ENCODE measurements around the gene SLC2A9. TPM values are rescaled to one million over a fixed set of nuclear protein-coding genes. Genes with fewer than 3 reads are reported as not detected.

SLC2A9 gene
- total and polyA plus RNA-seq, 2 donors (not counting 3 experiments of a cell fraction or from before 2014, with no cell fraction given), result 1.6 to 1.8 TPM

GRCh38 chr4:9925750-9926439 is 95.4 kb downstream of the SLC2A9 start:
- CTCF ChIA-PET, result no interaction called here
- intact Hi-C loops (cut with micrococcal nuclease) (no loop called here), dilution Hi-C loops (cut with MboI; ENCODE audit: extremely low pct_ligation_motif_present, low sequenced_read_pairs) (no loop called here)
- no peak for DNase-seq (ENCODE audit: low read depth, low spot score)
- no peak for TF ChIP-seq JUN (IDR thresholded peaks at IDR 0.05; ENCODE audit: borderline replicate concordance, insufficient read depth, insufficient read length, low read depth)
- TF ChIP-seq EZH2 (IDR thresholded peaks at IDR 0.05; ENCODE audit: borderline replicate concordance, low read depth, low read length, severe bottlenecking), result no peak
- no peak for TF ChIP-seq CTCF (IDR thresholded peaks at IDR 0.05; ENCODE audit: extremely low read depth in 1 of 2, insufficient read depth in 1 of 2, low read depth in 1 of 2, low read length in 2 of 2)
- TF ChIP-seq POLR2AphosphoS5 (IDR thresholded peaks at IDR 0.05; ENCODE audit: insufficient read depth, low read depth, low read length), result no peak
- no peak for TF ChIP-seq FOS (IDR thresholded peaks at IDR 0.05; ENCODE audit: borderline replicate concordance, insufficient read depth, low read length)
- no peak for TF ChIP-seq POLR2A (IDR thresholded peaks at IDR 0.05; ENCODE audit: low read depth, low read length)
- no peak for TF ChIP-seq GATA2 (IDR thresholded peaks at IDR 0.05; ENCODE audit: insufficient read depth, insufficient read length, low read depth, low read length)
- no peak for TF ChIP-seq MAX (IDR thresholded peaks at IDR 0.05; ENCODE audit: insufficient read depth, insufficient read length)
- TF ChIP-seq MYC (IDR thresholded peaks at IDR 0.05; ENCODE audit: low read depth, low read length), result no peak
- POLR2A ChIA-PET, result no interaction called here
- Histone ChIP-seq H3K4me3 (replicated peaks in 1 of 3; ENCODE audit: insufficient read depth in 1 of 3, low read depth in 1 of 3, low read length in 3 of 3) (no peak overlapping the region), H3K9me3 (replicated peaks; ENCODE audit: control insufficient read depth, insufficient read depth, low read length) (no peaks in the 10 kb centered on the region), H3K9me1 (replicated peaks; ENCODE audit: control insufficient read depth, extremely low read depth, insufficient read depth, low read length) (no peaks in the 10 kb centered on the region), H3K4me1 (ENCODE audit: control insufficient read depth, extremely low read depth, insufficient read depth, low read length) (no peaks in the 10 kb centered on the region), H3K27me3 (ENCODE audit: control insufficient read depth in 2 of 2, insufficient read depth in 2 of 2, low read length in 2 of 2) (no peaks in the 10 kb centered on the region), H3K79me2 (ENCODE audit: control insufficient read depth, insufficient read depth, low read length) (no peaks in the 10 kb centered on the region), H3K36me3 (ENCODE audit: control insufficient read depth in 2 of 2, extremely low read depth in 1 of 2, insufficient read depth in 2 of 2, low read length in 2 of 2) (no peaks in the 10 kb centered on the region), H3K4me2 (ENCODE audit: insufficient read depth, low read length) (no peak overlapping the region), H3K27ac (ENCODE audit: insufficient read depth, low read depth, low read length) (no peak overlapping the region), H2AFZ (ENCODE audit: low read depth, low read length) (no peak overlapping the region), H3K9ac (replicated peaks; ENCODE audit: extremely low read depth, insufficient read depth, low read length) (no peak overlapping the region), H4K20me1 (replicated peaks; ENCODE audit: control insufficient read depth, extremely low read depth, insufficient read depth, low read length) (no peaks in the 10 kb centered on the region)
- FAIRE-seq, result no peak
- no TSS peak for BruUV-seq (replicated peaks)
